Stimulated activated CD8-positive, alpha-beta memory T cell treated with anti-CD3 and anti-CD28 coated beads, Interleukin-7, amount 100 ng/mL, for 48 hours (primary cell): ENCODE results near the gene ZNF277.

ENCODE experiments used
- DNase-seq, 2 donors: peaks; one replicate each; pipeline ENCODE4 v3.0.0-alpha.2; 2020; ENCODE audit warnings: low read depth in 1 of 2; ENCODE audit errors: extremely low read depth in 1 of 2

ZNF277 gene

GRCh38 chr7:112252141-112252540 is 45.6 kb downstream of the ZNF277 start:
- no peak for DNase-seq

- no peak for DNase-seq
Measured at GRCh38 chr7:112252691-112253090, 46.2 kb downstream of the ZNF277 start.

- no peak for DNase-seq
Measured at GRCh38 chr7:112254156-112254555, 47.7 kb downstream of the ZNF277 start.

- DNase-seq: no peak
Measured at GRCh38 chr7:112254709-112255387, 48.4 kb downstream of the ZNF277 start.

DNA sequence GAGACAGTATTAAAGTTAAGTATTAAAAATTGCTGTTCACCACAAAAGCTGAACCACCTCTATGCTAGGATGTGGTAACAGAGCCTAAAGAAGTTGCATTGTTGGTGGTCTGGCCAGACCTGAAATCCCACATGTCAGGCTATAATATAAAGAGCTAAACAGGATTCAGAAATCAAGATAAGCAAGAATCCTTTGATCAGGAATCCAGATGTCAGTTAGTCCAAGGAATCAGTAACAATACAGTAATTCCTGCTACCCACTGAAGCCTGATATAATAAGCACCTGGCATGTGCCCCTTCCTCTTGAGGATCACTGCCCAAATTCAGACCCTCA is 48.9 kb downstream of the ZNF277 start:
- no peak for DNase-seq

DNA sequence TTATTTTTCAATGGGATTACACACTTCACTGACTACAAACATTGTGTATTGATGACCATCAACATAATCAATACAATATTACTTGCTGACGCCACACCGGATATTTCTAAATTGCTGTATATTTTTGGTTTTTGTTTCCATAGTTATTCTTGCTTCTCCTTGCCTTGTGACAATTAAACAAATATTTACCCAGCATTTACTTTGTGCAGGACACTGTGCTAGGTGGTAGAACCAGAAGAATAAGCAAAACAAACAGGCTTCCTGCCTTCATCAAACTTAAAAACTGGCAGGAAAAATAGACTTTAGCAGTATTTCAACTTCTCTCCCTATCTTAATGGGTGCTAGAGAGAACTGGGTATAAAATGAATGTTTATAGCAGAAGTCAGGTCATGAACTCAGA is 50.6 kb downstream of the ZNF277 start:
- DNase-seq: no peak

DNA sequence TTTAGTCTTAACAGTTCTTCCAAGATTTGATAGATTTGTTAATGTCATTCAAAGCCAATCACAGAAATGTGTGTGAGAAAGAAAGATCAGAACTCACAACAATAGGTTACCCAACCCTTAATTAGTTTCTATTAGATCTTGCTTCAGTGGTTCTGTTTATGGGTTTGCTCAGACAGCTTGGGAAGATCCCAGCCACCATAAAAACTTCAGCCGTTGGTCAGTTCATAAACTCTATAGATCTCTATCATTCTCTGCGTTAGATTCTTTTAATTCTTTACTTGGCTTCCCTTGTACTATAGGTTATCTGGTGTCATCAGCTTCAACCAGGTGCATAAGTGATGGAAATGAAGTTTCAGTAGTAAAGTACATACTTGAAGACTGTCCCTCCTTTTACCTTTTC is 54.4 kb downstream of the ZNF277 start:
- no peak for DNase-seq

GRCh38 chr7:112262036-112262435 is 55.5 kb downstream of the ZNF277 start:
- no peak for DNase-seq

DNA sequence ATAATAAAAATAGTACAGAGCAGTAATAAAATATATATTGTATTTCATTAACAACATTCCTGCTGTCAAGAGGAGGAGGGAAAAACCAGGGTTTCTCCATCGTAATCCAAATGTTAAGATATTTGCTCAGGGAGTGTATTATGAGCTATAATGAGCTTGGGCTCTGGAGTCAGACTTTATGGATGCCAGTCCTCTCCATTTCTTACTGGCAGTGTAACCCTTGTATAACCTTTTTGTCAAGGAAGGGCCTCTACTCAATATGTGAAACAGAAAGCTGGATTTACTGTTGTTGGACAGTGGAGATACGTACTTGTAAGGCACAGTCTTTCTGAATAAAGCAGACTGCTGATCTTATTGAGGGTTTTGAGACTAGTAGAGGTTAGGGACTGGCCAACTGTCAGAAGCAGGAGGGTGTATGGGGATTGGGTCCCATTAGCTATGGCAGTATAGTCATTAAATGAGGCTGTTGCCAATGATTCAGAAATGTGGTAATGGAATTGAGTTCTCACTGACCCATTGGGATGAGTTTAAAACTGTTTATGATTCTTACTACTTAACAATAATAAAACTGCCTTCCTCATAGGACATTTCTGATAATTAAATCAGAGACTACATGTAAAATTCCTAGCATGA is 56.5 kb downstream of the ZNF277 start:
- no peak for DNase-seq

DNA sequence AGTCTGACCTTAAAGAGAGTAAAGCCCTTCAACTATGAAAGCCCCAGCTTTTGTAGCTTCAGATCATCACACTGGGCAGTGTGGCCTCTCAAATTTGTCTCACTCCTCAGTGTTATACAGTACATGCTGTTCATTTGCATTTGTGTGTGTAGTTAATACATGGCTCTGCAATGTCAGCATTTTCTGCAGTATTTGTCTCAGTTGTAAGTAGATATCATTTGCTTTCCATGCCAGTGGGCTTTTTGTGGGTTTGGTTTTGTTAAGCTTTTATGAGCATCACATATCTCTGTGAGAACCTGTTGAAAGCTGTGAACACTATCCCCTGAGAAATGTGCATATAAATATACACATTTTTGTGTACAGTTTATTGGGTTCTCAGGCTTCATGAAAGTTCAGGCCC is 57.0 kb downstream of the ZNF277 start:
- DNase-seq: no peak

DNA sequence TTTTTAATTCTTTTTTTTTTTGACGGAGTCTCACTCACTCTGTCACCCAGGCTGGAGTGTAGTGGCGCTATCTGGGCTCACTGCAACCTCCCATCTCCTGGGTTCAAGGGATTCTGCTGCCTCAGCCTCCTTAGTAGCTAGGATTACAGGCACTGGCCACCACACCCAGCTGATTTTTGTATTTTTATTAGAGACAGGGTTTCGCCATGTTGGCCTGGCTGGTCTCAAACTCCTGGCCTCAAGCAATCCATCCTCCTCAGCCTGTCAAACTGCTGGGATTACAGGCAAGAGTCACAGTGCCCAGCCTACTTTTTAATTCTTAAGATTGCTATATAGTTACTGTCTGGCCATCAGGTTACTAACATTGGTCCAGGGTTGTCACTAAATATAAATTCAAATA is 59.6 kb downstream of the ZNF277 start:
- no peak for DNase-seq

GRCh38 chr7:112266595-112267270 is 60.2 kb downstream of the ZNF277 start:
- no peak for DNase-seq

- DNase-seq: no peak
Measured at GRCh38 chr7:112267944-112268691, 61.6 kb downstream of the ZNF277 start.

DNA sequence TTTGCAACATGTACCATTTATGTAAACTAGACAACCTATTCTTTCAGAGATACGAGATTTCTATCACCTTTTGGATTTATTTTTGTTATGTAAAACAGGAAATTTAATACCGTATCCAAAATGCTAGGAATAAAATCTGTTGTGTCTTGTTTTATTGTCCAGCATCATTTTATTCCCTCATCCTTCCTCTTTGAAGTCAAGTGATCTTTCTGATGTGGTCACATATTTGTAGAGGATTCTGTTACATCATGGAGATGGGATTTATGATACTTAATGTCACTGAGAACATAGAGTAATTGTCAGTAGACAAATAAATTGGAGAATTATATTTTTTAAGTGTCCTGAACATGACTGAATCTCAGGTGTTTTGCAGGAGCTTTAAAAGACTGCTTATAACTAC is 64.7 kb downstream of the ZNF277 start:
- DNase-seq: no peak

- DNase-seq: no peak
Measured at GRCh38 chr7:112272921-112273561, 66.5 kb downstream of the ZNF277 start.

DNA sequence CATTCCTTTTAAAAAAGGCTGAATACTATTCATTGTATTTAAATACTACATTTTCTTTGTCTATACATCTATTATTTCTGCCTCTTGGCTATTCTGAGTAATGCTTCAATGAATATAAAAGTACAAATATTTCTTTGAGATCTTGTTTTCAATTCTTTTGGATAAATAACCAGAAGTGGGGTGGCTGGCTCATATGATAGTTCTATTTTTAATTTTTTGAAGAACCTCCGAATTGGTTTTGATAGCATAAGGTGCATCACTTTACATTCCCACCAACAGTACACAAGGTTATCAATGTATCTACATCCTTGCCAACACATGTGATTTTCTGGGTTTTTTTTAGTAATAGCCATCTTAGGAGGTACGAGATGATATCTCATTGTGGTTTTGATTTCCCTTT is 72.5 kb downstream of the ZNF277 start:
- DNase-seq: no peak

DNA sequence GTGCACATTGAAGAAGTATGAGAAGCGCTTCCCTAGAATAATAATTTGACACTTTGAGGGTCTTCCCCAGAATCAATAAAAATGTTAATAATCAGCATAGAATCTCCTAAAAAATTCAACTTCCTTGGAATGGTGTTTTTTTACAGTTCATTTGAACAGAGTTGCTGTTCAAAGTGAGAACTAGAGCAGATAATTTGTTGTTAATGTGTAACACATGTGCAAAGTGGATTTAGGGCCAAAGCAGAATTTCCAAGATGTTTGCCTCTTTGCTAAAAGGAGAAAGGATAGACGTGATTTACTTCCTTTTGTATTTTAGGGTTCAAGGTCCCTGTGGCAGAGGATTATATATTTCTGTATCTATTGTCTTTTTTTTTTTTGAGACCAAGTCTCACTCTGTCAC is 73.8 kb downstream of the ZNF277 start:
- DNase-seq: no peak

GRCh38 chr7:112282476-112283188 is 76.1 kb downstream of the ZNF277 start:
- no peak for DNase-seq

DNA sequence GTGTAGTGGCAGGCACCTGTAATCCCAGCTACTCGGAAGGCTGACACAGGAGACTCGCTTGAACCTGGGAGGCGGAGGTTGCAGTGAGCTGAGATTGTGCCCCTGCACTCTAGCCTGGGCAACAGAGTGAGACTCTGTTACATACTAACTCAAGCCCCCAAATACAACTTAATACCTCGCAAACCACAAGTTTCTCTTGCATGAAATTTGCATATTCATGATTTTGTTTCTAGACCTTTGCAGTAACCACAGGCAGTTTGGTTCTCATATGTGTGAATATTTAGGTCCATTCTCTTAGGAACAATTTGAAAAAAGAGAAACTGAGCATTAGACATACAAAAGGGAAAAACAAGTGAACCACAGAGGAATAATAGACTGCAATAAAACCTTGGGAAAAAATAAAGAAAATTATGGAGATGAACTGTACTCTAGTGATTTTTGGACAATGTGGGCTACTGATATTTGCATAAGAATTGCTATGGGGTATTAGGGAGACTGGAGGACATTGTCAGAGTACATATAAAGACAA is 77.0 kb downstream of the ZNF277 start:
- DNase-seq: no peak
